Subcutaneous adipose tissue (tissue), 4 donors: ENCODE measurements around the gene EYA2. TPM values are rescaled to one million over a fixed set of nuclear protein-coding genes. Genes with fewer than 3 reads are reported as not detected.

Experiments
- total RNA-seq, 4 donors: library from RNA; depleted of rRNA; stranded (reverse); fragments of >200 nt; gene quantifications; one replicate each; pipeline ENCODE4 v1.1.0, GENCODE V29; 2016
- TF ChIP-seq, protein P1 (sequence below): fragments of 450-650 bp; IDR thresholded peaks from one replicate; pipeline ENCODE4 v1.5.1; 2016; ENCODE audit warnings: low read depth, mild to moderate bottlenecking, control low read depth, antibody characterized with exemption, moderate library complexity

The EYA2 gene
- total RNA-seq, 4 donors from 2014 or later: 1.3 to 4.7 (median 2.8) TPM

DNA sequence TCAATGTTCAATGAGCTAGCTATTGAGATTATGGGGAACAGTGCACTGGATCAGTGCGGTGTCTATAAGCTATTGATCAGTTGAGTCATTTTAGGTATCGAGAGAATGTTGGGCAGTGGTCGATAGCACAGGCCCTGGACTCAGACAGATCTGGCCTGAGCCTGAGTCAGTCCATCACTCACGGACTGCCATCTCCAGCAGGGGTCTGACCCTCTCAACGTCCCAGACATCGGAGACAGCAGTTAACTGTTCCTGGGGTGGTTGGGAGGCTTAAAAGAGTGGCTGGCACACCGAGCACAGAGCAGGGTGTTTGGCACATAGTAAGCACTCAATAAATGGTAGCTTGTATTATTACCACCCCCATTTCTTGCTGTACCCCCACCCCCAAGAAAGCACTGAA is 9.3 kb downstream of the EYA2 start:
- TF ChIP-seq, protein P1, sequence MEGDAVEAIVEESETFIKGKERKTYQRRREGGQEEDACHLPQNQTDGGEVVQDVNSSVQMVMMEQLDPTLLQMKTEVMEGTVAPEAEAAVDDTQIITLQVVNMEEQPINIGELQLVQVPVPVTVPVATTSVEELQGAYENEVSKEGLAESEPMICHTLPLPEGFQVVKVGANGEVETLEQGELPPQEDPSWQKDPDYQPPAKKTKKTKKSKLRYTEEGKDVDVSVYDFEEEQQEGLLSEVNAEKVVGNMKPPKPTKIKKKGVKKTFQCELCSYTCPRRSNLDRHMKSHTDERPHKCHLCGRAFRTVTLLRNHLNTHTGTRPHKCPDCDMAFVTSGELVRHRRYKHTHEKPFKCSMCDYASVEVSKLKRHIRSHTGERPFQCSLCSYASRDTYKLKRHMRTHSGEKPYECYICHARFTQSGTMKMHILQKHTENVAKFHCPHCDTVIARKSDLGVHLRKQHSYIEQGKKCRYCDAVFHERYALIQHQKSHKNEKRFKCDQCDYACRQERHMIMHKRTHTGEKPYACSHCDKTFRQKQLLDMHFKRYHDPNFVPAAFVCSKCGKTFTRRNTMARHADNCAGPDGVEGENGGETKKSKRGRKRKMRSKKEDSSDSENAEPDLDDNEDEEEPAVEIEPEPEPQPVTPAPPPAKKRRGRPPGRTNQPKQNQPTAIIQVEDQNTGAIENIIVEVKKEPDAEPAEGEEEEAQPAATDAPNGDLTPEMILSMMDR: no peak

- TF ChIP-seq, protein P1: no peak
These were observed 10.9 kb downstream of the EYA2 start for GRCh38 chr20:46905364-46906125.

DNA sequence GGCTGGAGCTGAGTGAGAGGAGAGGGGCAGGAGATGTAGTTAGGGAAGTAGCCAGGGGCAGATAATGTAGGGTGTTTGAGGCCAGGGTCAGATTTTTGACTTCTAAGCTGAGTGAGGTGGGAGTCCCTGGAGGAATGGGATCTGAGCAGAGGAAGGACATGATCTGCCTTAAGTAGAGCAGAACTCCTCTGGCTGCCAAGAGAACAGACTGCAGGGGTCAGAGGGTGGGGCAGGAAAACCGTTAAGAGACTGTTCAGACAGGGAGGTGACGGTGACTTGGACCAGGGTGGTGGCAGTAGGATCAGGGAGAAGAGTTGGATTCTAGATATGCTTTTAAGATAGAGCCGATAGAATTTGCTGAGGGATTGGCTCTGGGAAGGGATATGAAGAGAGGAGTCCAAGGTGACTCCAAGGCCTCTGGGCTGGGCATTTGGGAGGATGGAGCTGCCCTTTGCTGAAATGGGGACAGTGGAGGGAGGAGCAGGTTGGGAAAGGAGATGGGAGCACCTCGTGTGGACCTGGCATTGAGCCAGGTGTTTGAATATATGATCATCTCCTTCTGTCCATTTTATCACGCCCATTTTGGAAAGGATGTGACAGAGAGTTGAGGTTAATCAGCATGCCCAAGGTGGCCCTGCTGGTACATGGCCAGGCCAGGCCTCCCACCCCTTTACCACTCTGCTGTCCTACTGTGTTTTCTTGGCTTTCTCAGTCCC is 18.8 kb downstream of the EYA2 start:
- TF ChIP-seq, protein P1: no peak

DNA sequence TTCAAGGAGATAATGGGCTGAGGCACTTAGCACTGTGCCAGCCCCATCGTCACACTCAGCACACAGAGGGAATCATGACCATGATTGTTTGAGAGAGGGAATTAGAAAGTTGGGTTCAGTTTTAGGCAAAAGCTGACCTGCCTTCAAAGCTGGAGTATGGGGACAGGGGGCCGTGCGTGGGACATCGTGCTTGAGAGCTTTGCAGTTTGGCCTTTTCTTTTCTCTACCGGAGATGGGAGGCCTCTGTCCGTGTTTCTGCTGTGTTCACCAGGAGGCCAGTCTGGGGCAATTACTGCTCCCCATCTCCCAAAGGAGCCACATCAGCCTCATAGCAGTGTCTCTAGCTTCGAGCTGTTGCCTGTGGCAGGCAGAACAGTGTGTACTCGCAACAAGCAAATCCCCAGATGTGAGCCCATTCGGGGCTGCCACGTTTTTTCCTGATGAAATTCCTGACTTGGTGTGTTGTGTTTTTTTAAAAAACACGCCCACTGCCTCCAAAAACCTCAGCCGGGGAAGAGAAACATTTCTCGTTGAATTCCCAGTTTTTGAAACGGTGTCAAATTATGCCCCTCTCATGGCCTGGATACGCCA is 20.2 kb downstream of the EYA2 start:
- TF ChIP-seq, protein P1: no peak

GRCh38 chr20:46915575-46916257 is 21.1 kb downstream of the EYA2 start:
- TF ChIP-seq, protein P1: no peak

- TF ChIP-seq, protein P1: no peak
These were observed 21.6 kb downstream of the EYA2 start for GRCh38 chr20:46916258-46916603.

DNA sequence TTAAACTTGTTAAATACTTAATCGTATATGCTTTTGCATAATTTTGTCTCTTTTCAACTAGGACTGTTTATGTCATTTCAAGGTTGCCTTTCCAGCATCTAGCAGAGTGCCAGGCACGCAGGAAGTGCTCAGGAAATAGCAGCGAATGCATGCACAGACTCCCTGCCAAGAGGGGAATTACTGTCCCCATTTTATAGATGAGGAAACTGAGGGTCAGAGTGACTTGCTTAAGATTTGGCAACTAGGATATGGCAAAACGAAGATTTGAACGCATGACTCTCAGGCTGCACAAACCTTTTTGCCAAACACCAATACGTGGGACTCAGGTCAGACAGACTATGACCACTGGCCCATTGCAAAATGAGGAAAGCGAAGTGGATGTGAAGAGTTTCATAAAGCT is 22.5 kb downstream of the EYA2 start:
- TF ChIP-seq, protein P1: no peak
